ENCODE data around the gene ADAMTS2.

The ADAMTS2 gene

DNA sequence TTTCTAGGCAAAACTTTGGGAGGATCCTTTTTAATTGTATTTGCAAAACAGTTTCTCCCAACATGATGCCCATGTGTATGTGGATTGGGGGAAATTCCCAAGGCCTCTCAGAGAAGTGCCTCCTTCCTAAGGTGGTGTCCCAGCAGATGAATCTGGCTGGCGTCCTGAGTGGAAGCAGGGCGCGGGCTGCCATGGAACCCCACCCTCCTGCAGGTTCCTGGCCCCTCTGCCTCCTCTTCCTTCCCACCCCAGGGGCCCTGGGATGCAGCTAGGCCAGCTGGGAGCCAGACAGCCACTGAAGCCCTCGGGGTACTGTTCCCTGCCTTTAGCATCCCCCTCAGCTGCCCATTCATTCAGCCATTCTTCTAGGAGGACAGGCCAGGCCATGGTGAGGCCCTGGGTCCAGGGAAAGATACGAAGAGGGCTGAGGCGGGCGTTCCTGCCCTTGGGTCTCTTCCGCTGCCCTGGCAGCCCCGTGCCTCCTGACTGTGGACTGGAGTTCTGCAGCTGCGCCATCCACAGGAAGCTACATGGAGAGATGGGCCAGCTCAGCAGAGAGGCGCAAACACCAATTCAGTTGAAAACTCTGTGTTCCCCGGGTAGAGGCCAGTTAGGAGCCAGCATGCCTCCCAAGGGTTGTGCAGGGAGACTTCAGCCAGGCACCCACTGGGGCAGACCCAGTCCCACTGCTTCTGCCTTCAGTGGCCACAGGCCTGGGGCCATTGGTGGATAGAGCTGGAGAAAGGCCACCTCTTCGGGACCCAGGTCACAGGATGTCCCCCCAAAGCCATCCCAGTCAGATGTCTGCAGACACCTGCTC is 36.5 kb downstream of the ADAMTS2 start:
- WGBS (ENCODE audit: insufficient coverage, insufficient read length): no CpG with 5 or more reads among the region's 13 CpGs
- Histone ChIP-seq H3K36me3 (ENCODE audit: control insufficient read depth, insufficient read depth, low read length) (no peaks in the 10 kb centered on the region), H3K27ac (ENCODE audit: low read length) (no peak overlapping the region)

DNA sequence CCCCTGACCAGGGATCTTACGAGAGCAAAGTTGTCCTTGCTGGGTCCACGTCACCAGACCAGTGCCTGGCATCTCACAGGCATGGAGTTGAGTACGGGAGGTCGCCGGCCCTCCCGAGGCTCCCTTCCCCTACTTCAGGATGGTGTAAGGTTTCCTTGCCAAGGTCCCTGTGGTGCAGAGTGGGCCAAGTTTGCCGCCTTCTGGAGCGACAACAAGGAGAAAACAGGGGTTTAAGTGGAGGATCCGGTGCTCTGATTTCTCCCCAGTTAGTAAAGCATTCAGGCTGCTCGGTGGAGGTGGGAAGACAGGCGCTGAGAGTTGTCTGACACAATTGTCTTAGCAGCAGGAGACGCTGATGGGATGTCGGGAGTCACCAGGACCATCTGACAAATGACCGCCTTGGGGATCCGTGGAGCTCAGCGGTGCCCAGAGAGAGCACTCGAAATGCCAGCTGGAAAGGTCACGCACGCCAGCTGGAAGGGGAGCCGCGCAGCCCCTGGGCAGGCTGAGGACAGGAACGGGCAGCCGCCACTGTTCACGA is 37.3 kb downstream of the ADAMTS2 start:
- Histone ChIP-seq H3K9me3 (ENCODE audit: control insufficient read depth, insufficient read depth, low read length) (no peaks in the 10 kb centered on the region), H3K36me3 (ENCODE audit: control insufficient read depth, insufficient read depth, low read length) (no peaks in the 10 kb centered on the region), H3K4me1 (ENCODE audit: control insufficient read depth, insufficient read depth, low read length) (no peaks in the 10 kb centered on the region), H3K27me3 (ENCODE audit: control insufficient read depth, insufficient read depth, low read length) (no peaks in the 10 kb centered on the region), H3K27ac (ENCODE audit: low read length) (no peak overlapping the region), H3K4me3 (ENCODE audit: low read length) (no peak overlapping the region)
- WGBS (ENCODE audit: insufficient coverage, insufficient read length): no CpG with 5 or more reads among the region's 24 CpGs
- no peak for DNase-seq (ENCODE audit: low read depth, low spot score)

More for the DNA sequence above, 36.5 kb downstream of the ADAMTS2 start:
- Histone ChIP-seq H3K27me3 (ENCODE audit: control insufficient read depth, insufficient read depth, low read length) (no peaks in the 10 kb centered on the region), H3K4me1 (ENCODE audit: control insufficient read depth, insufficient read depth, low read length) (no peaks in the 10 kb centered on the region), H3K4me3 (ENCODE audit: low read length) (no peak overlapping the region), H3K9me3 (ENCODE audit: control insufficient read depth, insufficient read depth, low read length) (no peaks in the 10 kb centered on the region)
- no peak for DNase-seq (ENCODE audit: low read depth, low spot score)

DNA sequence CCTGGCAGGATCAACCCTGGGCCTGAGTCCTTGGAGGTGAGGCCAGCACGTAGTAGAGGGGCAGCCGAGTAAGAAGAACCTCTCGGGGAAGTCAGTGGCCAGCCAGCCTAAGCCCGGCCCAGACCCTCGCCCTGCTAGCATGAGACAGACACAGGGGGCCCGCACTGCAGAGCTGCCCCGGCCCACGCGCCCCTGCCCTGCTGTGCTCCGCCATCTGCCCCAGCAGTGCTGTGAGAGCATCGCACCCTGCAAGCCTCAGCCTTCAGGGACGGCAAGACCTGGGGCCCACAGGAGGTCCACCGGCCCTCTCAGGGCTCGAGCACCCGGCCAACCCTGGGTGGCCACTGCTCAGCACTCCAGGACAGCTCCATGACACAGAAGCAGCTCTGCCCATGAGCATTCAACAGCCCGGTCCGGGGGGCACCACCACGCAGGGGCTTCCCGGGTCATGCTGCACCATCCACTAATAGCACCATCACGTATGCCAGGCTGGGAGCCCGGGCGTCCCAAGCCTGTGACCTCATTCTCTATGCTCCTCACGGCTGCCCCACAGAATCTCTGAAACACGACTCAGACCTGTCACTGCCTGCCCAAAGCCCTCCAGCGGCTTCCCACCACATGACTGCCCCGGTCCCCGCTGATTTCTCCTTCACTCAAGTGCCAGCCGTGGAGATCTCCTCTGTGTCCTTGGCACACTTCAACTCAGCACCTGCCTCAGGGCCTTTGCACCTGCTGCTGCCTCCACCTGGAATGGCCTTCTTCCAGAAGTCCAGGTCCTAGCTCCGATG is 38.1 kb downstream of the ADAMTS2 start:
- DNase-seq (ENCODE audit: low read depth, low spot score): no peak
- WGBS (ENCODE audit: insufficient coverage, insufficient read length): no CpG with 5 or more reads among the region's 29 CpGs

DNA sequence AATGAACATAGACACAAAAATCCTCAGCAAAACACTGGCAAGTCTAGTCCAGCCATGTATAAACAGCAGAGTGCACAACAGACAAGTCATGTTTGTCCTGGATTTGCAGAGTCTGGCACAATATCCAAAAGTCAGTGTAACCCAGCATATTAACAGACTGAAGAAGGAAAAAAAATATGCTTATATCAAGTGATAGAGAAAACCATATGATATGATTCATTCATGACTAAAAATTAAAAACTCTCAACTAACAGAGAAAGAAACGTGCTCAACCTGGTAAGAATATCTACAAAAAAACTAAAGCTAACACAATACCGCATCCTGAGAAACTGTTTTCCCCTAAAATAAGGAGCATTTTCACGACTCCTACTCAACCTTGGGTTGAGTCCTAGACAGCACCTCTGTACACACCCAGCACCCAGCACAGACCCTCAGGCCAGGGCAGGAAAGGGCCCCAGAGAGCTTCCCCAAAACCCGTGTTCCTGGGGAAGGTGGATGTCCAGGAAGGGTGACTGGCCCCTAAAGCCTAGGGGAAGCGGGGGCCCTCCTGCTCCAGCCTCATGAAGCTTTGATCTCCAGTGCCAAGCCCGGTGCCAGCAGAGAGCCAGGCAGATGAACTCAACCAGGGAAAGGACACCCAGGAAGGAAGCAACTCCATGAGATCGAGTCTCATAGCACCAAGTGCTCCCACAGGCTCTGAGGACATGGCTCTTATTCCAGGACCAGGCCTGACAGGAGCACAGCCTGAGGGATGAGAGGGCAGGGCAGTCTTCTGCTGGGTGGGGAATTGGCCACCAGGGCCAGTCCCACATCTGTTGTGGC is 38.9 kb downstream of the ADAMTS2 start:
- H3K36me3 ChIP-seq (ENCODE audit: control insufficient read depth, insufficient read depth, low read length): no peaks in the 10 kb centered on the region
- H3K4me3 ChIP-seq (ENCODE audit: low read length): no peak overlapping the region
- no peak overlapping the region for H3K27ac ChIP-seq (ENCODE audit: low read length)
- no peak for DNase-seq (ENCODE audit: low read depth, low spot score)
- H3K27me3 ChIP-seq (ENCODE audit: control insufficient read depth, insufficient read depth, low read length): no peaks in the 10 kb centered on the region
- H3K4me1 ChIP-seq (ENCODE audit: control insufficient read depth, insufficient read depth, low read length): no peaks in the 10 kb centered on the region
- no peaks in the 10 kb centered on the region for H3K9me3 ChIP-seq (ENCODE audit: control insufficient read depth, insufficient read depth, low read length)
- WGBS (ENCODE audit: insufficient coverage, insufficient read length): no CpG with 5 or more reads among the region's 7 CpGs

More for the DNA sequence above, 38.1 kb downstream of the ADAMTS2 start:
- H3K27ac ChIP-seq (ENCODE audit: low read length): no peak overlapping the region
- H3K27me3 ChIP-seq (ENCODE audit: control insufficient read depth, insufficient read depth, low read length): no peaks in the 10 kb centered on the region
- H3K9me3 ChIP-seq (ENCODE audit: control insufficient read depth, insufficient read depth, low read length): no peaks in the 10 kb centered on the region
- no peak overlapping the region for H3K4me3 ChIP-seq (ENCODE audit: low read length)
- no peaks in the 10 kb centered on the region for H3K36me3 ChIP-seq (ENCODE audit: control insufficient read depth, insufficient read depth, low read length)
- H3K4me1 ChIP-seq (ENCODE audit: control insufficient read depth, insufficient read depth, low read length): no peaks in the 10 kb centered on the region

DNA sequence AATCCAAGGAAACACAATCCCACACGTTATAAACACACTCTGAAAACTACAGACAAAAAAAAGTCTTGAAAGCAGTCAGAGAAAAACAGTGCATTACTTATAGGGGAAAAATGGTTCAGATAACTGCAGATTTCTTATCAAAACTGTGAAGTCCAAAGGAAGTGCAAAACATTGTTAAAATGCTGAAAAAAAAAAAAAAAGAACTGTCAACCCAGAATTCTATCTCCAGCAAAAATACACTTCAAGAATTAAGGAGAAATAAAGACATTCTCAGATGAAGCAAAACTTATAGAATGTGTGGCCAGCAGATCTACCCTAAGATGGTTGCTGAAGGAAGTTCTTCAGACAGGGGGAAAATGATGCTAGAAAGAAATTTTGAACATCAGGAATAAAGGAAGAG is 40.4 kb downstream of the ADAMTS2 start:
- no peaks in the 10 kb centered on the region for H3K27me3 ChIP-seq (ENCODE audit: control insufficient read depth, insufficient read depth, low read length)
- no CpG with 5 or more reads among the region's 1 CpG for WGBS (ENCODE audit: insufficient coverage, insufficient read length)
- H3K27ac ChIP-seq (ENCODE audit: low read length): no peak overlapping the region

DNA sequence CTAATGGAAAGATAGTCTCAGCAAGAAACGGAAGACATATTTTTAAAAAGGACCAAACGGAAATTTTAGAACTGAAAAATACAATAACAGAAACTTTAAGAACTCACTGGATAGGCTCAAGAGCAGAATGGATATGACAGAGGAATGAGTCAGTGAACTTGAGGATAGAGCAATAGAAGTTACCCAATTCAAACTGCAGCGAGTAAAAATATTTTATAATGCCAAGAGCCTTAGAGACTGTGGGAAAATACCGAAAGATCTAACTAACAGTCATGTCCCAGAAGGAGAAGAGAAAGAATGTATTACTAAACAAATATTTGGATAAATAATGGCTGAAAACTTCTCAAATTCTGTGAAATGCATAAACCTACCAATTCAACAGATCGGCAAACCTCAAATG is 40.8 kb downstream of the ADAMTS2 start:
- H3K27ac ChIP-seq (ENCODE audit: low read length): no peak overlapping the region
- H3K27me3 ChIP-seq (ENCODE audit: control insufficient read depth, insufficient read depth, low read length): no peaks in the 10 kb centered on the region
- no CpG with 5 or more reads among the region's 5 CpGs for WGBS (ENCODE audit: insufficient coverage, insufficient read length)
- no peak for DNase-seq (ENCODE audit: low read depth, low spot score)
- no peaks in the 10 kb centered on the region for H3K36me3 ChIP-seq (ENCODE audit: control insufficient read depth, insufficient read depth, low read length)
- no peaks in the 10 kb centered on the region for H3K9me3 ChIP-seq (ENCODE audit: control insufficient read depth, insufficient read depth, low read length)
- H3K4me1 ChIP-seq (ENCODE audit: control insufficient read depth, insufficient read depth, low read length): no peaks in the 10 kb centered on the region
- H3K4me3 ChIP-seq (ENCODE audit: low read length): no peak overlapping the region

More for the DNA sequence above, 40.4 kb downstream of the ADAMTS2 start:
- Histone ChIP-seq H3K4me3 (ENCODE audit: low read length) (no peak overlapping the region), H3K36me3 (ENCODE audit: control insufficient read depth, insufficient read depth, low read length) (no peaks in the 10 kb centered on the region), H3K4me1 (ENCODE audit: control insufficient read depth, insufficient read depth, low read length) (no peaks in the 10 kb centered on the region), H3K9me3 (ENCODE audit: control insufficient read depth, insufficient read depth, low read length) (no peaks in the 10 kb centered on the region)
- DNase-seq (ENCODE audit: low read depth, low spot score): no peak

DNA sequence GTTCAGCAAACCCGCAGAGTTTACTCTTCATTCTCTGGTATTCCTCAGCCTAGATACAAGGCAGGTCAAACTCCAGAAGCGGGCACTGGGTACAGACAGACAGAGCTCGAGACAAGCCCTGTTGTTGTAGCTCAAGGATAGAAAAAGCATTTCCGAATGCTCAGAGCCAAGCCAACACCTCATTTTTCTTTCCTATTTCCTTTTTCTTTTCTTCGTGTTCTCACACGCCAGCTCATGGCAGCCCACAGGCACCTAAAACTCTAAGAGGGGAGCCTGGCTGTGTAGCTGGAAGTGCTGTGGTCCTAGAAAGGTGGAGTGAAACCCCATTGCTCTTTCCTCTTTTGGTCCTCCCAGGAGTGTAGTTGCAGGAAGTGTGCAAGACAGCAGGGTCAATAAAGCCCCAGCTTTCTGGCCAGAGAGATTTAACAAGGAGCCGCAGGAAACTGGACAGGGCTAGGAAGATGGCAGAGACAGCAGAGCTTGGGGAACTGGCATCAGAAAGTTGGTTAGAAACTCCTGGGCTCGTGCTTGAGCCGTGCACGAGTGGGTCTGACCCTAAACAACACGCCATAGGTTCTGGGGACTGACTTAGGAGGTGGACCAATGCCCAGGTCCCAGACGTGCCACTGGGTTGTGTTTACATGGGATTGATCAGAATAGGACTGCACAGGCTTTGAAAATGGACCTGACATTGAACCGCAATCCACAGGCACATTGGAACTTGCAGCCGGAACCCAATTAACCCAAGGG is 41.6 kb downstream of the ADAMTS2 start:
- no peak for DNase-seq (ENCODE audit: low read depth, low spot score)
- Histone ChIP-seq H3K36me3 (ENCODE audit: control insufficient read depth, insufficient read depth, low read length) (no peaks in the 10 kb centered on the region), H3K27me3 (ENCODE audit: control insufficient read depth, insufficient read depth, low read length) (no peaks in the 10 kb centered on the region), H3K9me3 (ENCODE audit: control insufficient read depth, insufficient read depth, low read length) (no peaks in the 10 kb centered on the region), H3K4me3 (ENCODE audit: low read length) (no peak overlapping the region), H3K4me1 (ENCODE audit: control insufficient read depth, insufficient read depth, low read length) (no peaks in the 10 kb centered on the region), H3K27ac (ENCODE audit: low read length) (no peak overlapping the region)
- WGBS (ENCODE audit: insufficient coverage, insufficient read length): no CpG with 5 or more reads among the region's 14 CpGs

DNA sequence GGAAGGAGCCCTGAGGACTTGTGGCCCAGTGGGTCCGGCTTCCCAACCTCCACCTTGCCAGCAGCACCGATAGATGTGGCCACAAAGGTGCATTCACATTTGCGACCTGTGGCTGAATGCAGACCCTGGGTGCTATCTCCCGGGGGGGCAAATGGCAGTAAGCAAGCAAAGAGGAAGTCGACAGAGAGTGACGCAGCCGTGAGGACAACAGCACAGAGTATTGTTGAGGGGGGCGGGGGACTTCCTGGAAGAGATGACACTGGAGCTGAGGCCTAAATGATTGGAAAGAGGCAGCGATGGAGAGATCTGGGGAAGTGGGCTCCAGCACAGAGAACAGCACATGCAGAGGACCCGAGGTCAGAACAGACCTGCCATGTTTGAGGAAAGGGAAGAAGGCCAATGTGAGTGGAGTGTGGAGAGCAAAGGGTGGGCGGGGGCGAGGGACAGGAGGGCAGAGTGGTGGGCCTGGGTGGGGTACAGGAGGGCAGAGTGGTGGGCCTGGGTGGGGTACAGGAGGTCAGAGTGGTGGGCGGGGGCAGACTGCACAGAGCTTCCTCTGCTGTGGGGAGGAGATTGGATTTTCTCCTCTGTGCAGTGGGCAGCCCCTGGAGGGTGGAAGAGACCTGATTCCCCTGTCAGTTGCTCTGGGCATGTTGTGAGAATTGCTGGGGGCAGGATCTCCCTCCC is 42.6 kb downstream of the ADAMTS2 start:
- Histone ChIP-seq H3K36me3 (ENCODE audit: control insufficient read depth, insufficient read depth, low read length) (no peaks in the 10 kb centered on the region), H3K27ac (ENCODE audit: low read length) (no peak overlapping the region), H3K27me3 (ENCODE audit: control insufficient read depth, insufficient read depth, low read length) (no peaks in the 10 kb centered on the region), H3K4me1 (ENCODE audit: control insufficient read depth, insufficient read depth, low read length) (no peaks in the 10 kb centered on the region), H3K4me3 (ENCODE audit: low read length) (no peak overlapping the region), H3K9me3 (ENCODE audit: control insufficient read depth, insufficient read depth, low read length) (no peaks in the 10 kb centered on the region)
- WGBS (ENCODE audit: insufficient coverage, insufficient read length): no CpG with 5 or more reads among the region's 13 CpGs
- no peak for DNase-seq (ENCODE audit: low read depth, low spot score)

DNA sequence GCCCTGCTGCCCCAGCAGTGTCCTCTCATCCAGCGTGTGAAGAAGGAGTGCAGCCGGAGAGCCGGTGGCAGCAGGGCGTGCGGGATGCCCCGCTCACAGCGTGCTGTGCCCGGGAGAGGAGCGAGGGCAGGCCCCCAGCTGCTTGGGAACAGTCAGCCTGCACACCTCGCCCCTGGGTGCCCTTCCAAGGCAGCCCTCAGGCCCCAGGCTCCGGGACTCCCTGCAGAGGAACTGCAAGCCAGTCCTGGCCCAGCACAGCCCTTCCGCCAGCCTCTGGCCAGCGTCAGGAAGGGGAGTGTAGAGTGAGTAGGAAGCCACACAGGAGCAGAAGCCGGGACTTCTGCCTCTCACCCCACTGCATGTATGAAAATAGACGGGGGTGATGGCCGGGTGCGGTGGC is 43.5 kb downstream of the ADAMTS2 start:
- no peak for DNase-seq (ENCODE audit: low read depth, low spot score)
- H3K4me3 ChIP-seq (ENCODE audit: low read length): no peak overlapping the region
- H3K27me3 ChIP-seq (ENCODE audit: control insufficient read depth, insufficient read depth, low read length): no peaks in the 10 kb centered on the region
- no peaks in the 10 kb centered on the region for H3K36me3 ChIP-seq (ENCODE audit: control insufficient read depth, insufficient read depth, low read length)
- H3K9me3 ChIP-seq (ENCODE audit: control insufficient read depth, insufficient read depth, low read length): no peaks in the 10 kb centered on the region
- H3K4me1 ChIP-seq (ENCODE audit: control insufficient read depth, insufficient read depth, low read length): no peaks in the 10 kb centered on the region
- no CpG with 5 or more reads among the region's 17 CpGs for WGBS (ENCODE audit: insufficient coverage, insufficient read length)
- no peak overlapping the region for H3K27ac ChIP-seq (ENCODE audit: low read length)

All from iPS DF 6.9 (cell line).